ENCODE results near the gene ECSCR. TPM values are rescaled to one million over a fixed set of nuclear protein-coding genes. Genes with fewer than 3 reads are reported as not detected.
A peak's percentile ranks its signal among the peaks of the same experiment; 100 is the strongest.

ECSCR gene
- polyA plus RNA-seq, 1 donor: 21.6 TPM

DNA sequence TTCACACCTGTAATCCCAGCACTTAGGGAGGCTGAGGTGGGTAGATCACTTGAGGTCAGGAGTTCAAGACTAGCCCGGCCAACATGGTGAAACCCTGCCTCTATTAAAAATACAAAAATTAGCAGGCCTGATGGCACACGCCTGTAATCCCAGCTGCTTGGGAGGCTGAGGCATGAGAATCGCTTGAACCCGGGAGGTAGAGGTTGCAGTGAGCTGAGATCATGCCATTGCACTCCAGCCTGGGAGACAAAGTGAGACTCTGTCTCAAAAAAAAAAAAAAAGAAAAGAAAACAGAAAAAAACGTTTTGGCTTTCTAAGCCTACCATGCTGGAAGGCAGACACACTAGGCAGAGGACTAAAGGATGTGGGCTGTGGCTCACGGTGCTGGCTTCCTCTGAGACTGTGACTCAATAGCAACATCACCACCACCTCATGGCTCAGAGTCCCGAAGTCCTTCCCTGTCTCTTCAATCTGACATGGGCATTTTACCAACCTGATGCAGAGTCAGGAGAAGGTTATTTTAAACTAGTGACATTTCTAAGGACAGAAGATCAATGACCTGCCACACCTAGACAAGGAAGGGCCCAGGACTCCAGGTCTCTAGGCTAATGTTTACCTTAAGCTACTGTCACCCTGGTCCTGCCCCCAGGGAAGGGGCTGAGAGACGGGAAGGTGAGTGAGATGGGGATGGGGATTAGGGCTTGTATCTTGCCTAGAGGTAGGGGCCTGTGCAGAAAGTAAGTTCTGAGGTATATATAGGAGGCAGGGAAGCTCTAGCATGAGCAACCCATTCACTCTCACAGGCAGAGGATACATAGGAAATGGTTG, 3.7 kb downstream of the ECSCR start:
- Histone ChIP-seq H3K9me3 (ENCODE audit: control insufficient read depth, low read depth, low read length) (peaks cover 3% of the 10 kb centered on the region), H3K36me3 (ENCODE audit: control insufficient read depth, insufficient read depth, low read length) (no peaks in the 10 kb centered on the region), H3K27me3 (ENCODE audit: control insufficient read depth, insufficient read depth, low read length) (no peaks in the 10 kb centered on the region), H3K4me3 (ENCODE audit: low read length) (no peak overlapping the region), H3K27ac (ENCODE audit: low read length) (no peak overlapping the region), H3K4me1 (ENCODE audit: control insufficient read depth, insufficient read depth, low read length) (no peaks in the 10 kb centered on the region)
- WGBS (ENCODE audit: insufficient coverage, low lambda C conversion rate): 92% methylated on average over 2 of the region's 8 CpGs
- DNase-seq: peak in 1 of 2 donors; percentile 49

DNA sequence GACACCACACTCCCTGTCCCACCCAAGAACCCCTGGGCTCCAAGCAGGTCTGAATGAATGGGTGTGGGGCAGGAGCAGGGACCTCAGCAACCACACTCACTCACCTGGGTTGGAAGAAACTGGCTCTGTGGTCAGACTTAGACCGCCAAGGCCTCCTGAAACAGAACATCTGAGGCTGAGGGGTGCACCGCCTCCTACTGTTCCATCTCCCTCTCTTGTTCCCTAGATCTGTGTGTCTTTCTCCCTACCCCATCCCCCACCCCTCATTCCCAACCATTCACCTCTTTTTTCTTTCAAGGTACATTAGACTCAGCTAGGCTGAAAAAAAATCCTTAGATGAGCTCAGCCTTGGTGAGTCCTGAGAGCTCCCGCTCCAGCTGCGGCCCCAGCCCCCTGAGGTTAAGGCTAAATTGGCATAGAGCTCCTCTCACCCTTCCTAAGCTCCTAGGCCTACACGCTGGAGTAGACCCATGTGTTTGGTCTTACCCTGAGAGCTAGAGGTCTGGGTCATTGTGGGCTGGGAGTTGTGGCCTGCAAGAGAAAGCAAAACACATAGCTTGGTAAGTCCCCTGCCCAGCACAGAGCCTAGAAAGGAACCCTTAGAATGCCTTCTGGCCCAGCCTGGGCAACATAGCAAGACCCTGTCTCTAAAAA, 4.8 kb downstream of the ECSCR start:
- no peaks in the 10 kb centered on the region for H3K36me3 ChIP-seq (ENCODE audit: control insufficient read depth, insufficient read depth, low read length)
- H3K27me3 ChIP-seq (ENCODE audit: control insufficient read depth, insufficient read depth, low read length): no peaks in the 10 kb centered on the region
- WGBS (ENCODE audit: insufficient coverage, low lambda C conversion rate): 100% methylated on average over 2 of the region's 5 CpGs
- DNase-seq: no peak
- no peak overlapping the region for H3K27ac ChIP-seq (ENCODE audit: low read length)
- H3K4me3 ChIP-seq (ENCODE audit: low read length): no peak overlapping the region
- peaks cover 4% of the 10 kb centered on the region for H3K9me3 ChIP-seq (ENCODE audit: control insufficient read depth, low read depth, low read length)
- H3K4me1 ChIP-seq (ENCODE audit: control insufficient read depth, insufficient read depth, low read length): no peaks in the 10 kb centered on the region

DNA sequence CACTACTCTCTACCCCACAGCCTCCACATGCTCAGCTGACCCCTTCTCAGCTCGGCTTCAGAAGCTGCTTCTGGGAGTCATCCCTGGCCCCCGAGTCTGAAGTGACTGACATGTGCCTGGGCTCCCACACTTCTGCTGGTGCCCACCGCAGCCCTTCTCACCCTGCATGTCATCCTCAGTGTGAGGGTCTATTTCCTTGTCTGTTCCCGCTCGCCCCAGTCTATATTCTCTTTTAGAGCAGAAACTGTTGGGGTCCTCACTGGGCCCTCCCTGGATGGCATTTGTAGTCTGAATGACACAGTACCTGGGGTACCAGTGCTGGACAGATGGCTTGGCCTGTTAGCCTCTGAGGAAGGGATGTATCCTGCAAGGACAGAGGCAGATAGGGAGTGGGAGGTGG, 5.3 kb downstream of the ECSCR start:
- no CpG with 5 or more reads among the region's 5 CpGs for WGBS (ENCODE audit: insufficient coverage, low lambda C conversion rate)
- Histone ChIP-seq H3K36me3 (ENCODE audit: control insufficient read depth, insufficient read depth, low read length) (no peaks in the 10 kb centered on the region), H3K4me1 (ENCODE audit: control insufficient read depth, insufficient read depth, low read length) (no peaks in the 10 kb centered on the region), H3K27ac (ENCODE audit: low read length) (no peak overlapping the region), H3K4me3 (ENCODE audit: low read length) (no peak overlapping the region), H3K9me3 (ENCODE audit: control insufficient read depth, low read depth, low read length) (peaks cover 5% of the 10 kb centered on the region), H3K27me3 (ENCODE audit: control insufficient read depth, insufficient read depth, low read length) (no peaks in the 10 kb centered on the region)
- no peak for DNase-seq

DNA sequence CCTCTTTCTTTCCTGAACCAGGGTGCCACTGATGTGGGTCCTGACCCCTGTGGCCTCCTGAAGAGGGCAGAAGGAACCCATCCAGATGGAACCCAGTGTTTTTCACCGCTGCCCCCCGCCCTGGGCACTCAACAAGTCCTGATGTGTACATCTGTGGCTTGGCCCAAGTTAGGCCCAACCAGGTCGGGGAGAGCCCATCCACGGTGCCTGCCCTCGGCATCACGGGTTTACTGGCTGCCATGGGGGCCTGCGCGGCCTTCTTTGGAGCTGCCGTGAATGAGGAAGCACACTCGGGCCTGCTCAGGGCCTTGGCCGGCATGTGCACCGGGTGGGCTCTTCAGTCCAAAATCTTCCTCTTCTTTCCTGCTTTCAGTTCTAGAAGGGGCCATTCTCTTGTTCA, 5.8 kb downstream of the ECSCR start:
- Histone ChIP-seq H3K4me3 (ENCODE audit: low read length) (no peak overlapping the region), H3K4me1 (ENCODE audit: control insufficient read depth, insufficient read depth, low read length) (no peaks in the 10 kb centered on the region), H3K27me3 (ENCODE audit: control insufficient read depth, insufficient read depth, low read length) (no peaks in the 10 kb centered on the region), H3K36me3 (ENCODE audit: control insufficient read depth, insufficient read depth, low read length) (no peaks in the 10 kb centered on the region), H3K9me3 (ENCODE audit: control insufficient read depth, low read depth, low read length) (peaks cover 9% of the 10 kb centered on the region), H3K27ac (ENCODE audit: low read length) (no peak overlapping the region)
- no peak for DNase-seq
- WGBS (ENCODE audit: insufficient coverage, low lambda C conversion rate): no CpG with 5 or more reads among the region's 12 CpGs

DNA sequence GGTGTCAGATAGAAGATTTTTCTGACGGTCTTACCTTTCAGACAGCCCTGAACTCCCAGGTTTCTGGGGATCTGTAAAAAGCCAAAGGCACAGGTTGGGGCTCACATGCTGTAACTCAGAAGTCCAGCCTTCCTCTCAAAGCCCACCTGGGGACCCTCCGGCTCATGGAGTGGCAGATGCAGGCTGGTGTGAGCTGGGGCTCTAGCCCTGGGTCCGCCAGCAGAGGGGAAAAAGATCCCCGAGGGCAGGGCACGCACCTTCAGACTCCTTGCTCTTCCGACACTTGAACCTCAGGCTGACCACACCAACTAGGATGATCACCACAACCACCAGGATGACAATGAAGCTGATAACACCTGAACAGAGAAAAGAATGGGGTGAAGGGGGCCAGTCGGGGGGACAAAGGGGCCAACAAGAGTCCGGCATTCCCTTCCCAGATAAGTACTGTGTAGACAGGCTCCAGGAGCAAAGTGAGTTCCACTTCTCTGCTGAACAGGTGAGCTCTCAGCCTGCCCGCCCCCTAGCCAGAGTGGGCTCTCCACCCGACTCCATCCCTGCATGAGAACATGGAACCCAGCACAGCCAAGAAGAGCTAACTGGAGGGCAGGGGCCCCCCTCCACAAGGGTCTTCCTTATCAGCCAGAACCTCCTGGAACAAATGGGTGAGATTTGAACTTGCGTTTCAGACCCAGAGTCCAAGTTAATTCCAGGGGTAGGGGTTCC, 7.8 kb downstream of the ECSCR start:
- Histone ChIP-seq H3K4me1 (ENCODE audit: control insufficient read depth, insufficient read depth, low read length) (no peaks in the 10 kb centered on the region), H3K27me3 (ENCODE audit: control insufficient read depth, insufficient read depth, low read length) (no peaks in the 10 kb centered on the region), H3K4me3 (ENCODE audit: low read length) (no peak overlapping the region), H3K9me3 (ENCODE audit: control insufficient read depth, low read depth, low read length) (peaks cover 9% of the 10 kb centered on the region), H3K27ac (ENCODE audit: low read length) (no peak overlapping the region), H3K36me3 (ENCODE audit: control insufficient read depth, insufficient read depth, low read length) (no peaks in the 10 kb centered on the region)
- no peak for DNase-seq
- WGBS (ENCODE audit: insufficient coverage, low lambda C conversion rate): no CpG with 5 or more reads among the region's 11 CpGs

DNA sequence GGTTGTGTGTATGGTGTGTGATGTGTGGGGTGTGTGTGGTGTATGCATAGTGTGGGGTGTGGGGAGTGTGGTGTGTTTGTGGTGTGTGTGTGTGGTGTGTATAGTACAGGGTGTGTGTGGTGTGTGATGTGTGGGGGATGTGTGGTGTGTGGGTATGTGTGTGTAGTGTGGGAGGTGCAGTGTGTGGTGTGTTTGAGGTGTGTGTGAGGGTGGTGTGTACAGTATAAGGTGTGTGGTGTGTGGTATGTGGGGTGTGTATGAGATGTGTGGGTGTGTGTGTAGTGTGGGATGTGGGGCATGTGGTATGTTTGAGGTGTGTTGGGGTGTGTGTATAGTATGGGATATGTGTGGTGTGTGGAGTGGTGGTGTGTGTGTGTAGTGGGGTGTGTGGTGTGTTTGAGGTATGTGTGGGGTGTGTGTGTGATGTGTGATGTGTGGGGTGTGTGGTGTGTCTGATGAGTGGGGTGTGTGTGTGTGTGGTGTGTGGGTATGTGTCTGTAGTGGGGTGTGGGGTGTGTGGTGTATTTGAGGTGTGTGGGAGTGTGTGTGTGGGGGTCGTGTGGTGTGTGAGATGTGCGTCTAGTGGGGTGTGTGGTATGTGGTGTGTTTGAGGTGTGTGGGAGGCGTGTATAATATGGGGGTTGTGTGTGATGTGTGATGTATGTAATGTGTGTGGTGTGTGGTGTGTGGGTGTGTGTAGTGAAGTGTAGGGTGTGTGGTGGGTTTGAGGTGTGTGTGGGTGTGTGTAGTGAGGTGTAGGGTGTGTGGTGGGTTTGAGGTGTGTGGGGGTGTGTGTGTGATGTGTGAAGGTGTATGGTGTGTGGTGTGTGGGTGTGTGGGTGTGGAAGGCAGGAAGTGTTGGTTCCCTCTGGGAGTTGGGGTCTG, 8.6 kb downstream of the ECSCR start:
- Histone ChIP-seq H3K9me3 (ENCODE audit: control insufficient read depth, low read depth, low read length) (peaks cover 9% of the 10 kb centered on the region), H3K4me3 (ENCODE audit: low read length) (no peak overlapping the region), H3K27me3 (ENCODE audit: control insufficient read depth, insufficient read depth, low read length) (no peaks in the 10 kb centered on the region), H3K36me3 (ENCODE audit: control insufficient read depth, insufficient read depth, low read length) (no peaks in the 10 kb centered on the region), H3K4me1 (ENCODE audit: control insufficient read depth, insufficient read depth, low read length) (no peaks in the 10 kb centered on the region), H3K27ac (ENCODE audit: low read length) (no peak overlapping the region)
- no peak for DNase-seq
- 90% methylated on average over 3 of the region's 3 CpGs for WGBS (ENCODE audit: insufficient coverage, low lambda C conversion rate)

DNA sequence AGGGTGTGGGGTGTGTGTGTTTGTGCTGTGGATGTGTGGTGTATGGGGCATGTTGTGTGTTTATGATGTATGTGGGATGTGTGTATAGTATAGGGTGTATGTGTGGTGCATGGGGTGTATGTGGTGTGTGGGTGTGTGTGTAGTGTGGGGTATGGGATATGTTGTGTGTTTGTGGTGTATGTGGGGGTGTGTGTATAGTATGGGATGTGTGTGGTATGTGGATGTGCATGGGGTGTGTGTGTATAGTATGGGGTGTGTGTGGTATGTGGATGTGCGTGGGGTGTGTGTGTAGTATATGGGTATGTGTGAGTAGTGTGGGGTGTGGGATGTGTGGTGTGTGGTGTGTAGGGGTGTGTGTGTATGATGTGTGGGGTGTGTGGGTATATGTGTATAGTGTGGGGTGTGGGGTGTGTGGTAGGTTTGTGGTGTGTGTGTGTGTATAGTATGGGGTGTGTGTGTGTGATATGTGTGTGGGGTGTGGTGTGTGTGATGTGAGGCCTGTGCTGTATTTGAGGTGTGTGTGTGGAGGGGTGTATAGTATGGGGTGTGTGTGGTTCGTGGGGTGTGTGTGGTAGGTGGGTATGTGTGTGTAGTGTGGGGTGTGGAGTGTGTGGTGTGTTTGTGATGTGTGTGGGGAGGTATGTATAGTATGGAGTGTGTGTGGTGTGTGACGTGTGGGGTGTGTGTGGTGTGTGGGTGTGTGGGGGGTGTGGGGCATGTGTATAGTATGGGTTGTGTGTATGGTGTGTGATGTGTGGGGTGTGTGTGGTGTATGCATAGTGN, 10.5 kb downstream of the ECSCR start:
- WGBS (ENCODE audit: insufficient coverage, low lambda C conversion rate): no CpG with 5 or more reads among the region's 3 CpGs
- DNase-seq: no peak

DNA sequence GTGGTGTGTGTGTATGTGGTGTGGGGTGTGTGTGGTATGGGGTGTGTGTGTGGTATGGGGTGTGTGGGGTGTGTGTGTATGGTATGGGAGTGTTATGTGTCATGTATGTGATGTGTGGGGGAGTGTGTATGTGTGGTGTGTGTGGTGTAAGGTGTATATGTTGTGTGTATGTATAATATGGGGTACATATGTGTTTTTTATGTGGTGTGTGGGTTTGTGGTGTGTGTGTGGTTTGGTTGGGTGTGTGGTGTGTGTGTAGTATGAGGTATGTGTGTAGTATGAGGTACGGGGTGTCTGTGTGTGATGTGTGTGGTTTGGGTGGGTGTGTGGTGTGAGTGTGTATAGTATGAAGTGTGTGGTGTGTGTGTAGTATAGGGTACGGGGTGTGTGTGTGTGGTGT, 11.4 kb downstream of the ECSCR start:
- Histone ChIP-seq H3K27me3 (ENCODE audit: control insufficient read depth, insufficient read depth, low read length) (no peaks in the 10 kb centered on the region), H3K4me1 (ENCODE audit: control insufficient read depth, insufficient read depth, low read length) (no peaks in the 10 kb centered on the region), H3K9me3 (ENCODE audit: control insufficient read depth, low read depth, low read length) (peaks cover 9% of the 10 kb centered on the region)

More for the DNA sequence above, 10.5 kb downstream of the ECSCR start:
- Histone ChIP-seq H3K27me3 (ENCODE audit: control insufficient read depth, insufficient read depth, low read length) (no peaks in the 10 kb centered on the region), H3K9me3 (ENCODE audit: control insufficient read depth, low read depth, low read length) (peaks cover 9% of the 10 kb centered on the region), H3K27ac (ENCODE audit: low read length) (no peak overlapping the region), H3K36me3 (ENCODE audit: control insufficient read depth, insufficient read depth, low read length) (no peaks in the 10 kb centered on the region), H3K4me1 (ENCODE audit: control insufficient read depth, insufficient read depth, low read length) (no peaks in the 10 kb centered on the region), H3K4me3 (ENCODE audit: low read length) (no peak overlapping the region)

DNA sequence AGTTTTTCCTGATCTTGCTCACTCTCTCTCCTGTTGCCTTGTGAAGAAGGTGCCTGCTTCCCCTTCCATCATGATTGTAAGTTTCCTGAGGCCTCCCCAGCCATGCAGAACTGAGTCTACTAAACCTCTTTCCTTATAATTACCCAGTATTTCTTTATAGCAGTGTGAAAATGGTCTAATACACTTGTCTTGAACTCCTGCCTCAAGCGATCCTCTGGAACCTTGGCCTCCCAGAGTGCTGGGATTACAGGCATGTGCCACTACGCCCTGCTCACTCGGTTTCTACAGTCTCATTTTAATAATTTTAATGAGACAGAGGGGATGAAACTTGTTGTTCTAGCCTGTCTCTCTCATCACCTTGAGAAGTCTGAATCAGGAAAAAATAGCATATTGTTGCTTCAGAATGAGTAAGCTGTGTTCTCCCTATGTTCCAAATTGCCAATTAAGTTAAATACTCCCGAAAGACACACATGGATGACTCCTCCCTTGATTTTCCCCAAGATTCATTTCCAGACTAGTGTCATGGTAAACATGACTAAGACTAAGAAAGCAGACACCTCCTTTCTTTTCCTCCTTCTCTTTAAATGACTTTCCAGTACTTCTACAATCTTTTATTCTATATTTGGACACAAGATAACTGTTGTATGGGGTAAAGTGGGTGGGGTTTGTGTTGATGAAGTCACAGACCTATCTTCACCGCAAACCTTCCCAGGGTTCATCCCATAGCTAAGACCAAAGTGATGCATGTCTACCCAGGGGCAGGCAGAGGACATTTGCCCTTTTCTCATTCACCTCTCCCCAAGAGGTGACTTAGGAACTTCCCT, 15.4 kb downstream of the ECSCR start:
- WGBS (ENCODE audit: insufficient coverage, low lambda C conversion rate): no CpG with 5 or more reads among the region's 5 CpGs
- peaks cover 2% of the 10 kb centered on the region for H3K27me3 ChIP-seq (ENCODE audit: control insufficient read depth, insufficient read depth, low read length)
- H3K36me3 ChIP-seq (ENCODE audit: control insufficient read depth, insufficient read depth, low read length): no peaks in the 10 kb centered on the region
- no peaks in the 10 kb centered on the region for H3K4me1 ChIP-seq (ENCODE audit: control insufficient read depth, insufficient read depth, low read length)
- no peak overlapping the region for H3K4me3 ChIP-seq (ENCODE audit: low read length)
- no peak for DNase-seq
- peaks cover 3% of the 10 kb centered on the region for H3K9me3 ChIP-seq (ENCODE audit: control insufficient read depth, low read depth, low read length)
- H3K27ac ChIP-seq (ENCODE audit: low read length): no peak overlapping the region

More for the DNA sequence above, 11.4 kb downstream of the ECSCR start:
- DNase-seq: no peak
- WGBS (ENCODE audit: insufficient coverage, low lambda C conversion rate): no CpG with 5 or more reads among the region's 2 CpGs
- Histone ChIP-seq H3K36me3 (ENCODE audit: control insufficient read depth, insufficient read depth, low read length) (no peaks in the 10 kb centered on the region), H3K27ac (ENCODE audit: low read length) (no peak overlapping the region), H3K4me3 (ENCODE audit: low read length) (no peak overlapping the region)

Measured in large intestine (tissue), 3 donors.